HFF-Myc (cell line): ENCODE measurements around the gene MPZL2.

Experiments used
- DNase-seq: peaks from one replicate; pipeline ENCODE4 v3.0.0-alpha.2; 2011; ENCODE audit warnings: low read depth; ENCODE audit errors: extremely low read depth
- H3K4me3 ChIP-seq: replicated peaks from 2 replicates; pipeline ENCODE4 v1.5.1; 2011; ENCODE audit warnings: low read depth, mild to moderate bottlenecking, control low read depth, low read length
- CTCF ChIP-seq: IDR thresholded peaks from 2 replicates; pipeline ENCODE4 v1.5.1; 2012; ENCODE audit warnings: mild to moderate bottlenecking, low read depth, low read length, control low read depth; ENCODE audit errors: missing control alignments

Gene MPZL2

DNA sequence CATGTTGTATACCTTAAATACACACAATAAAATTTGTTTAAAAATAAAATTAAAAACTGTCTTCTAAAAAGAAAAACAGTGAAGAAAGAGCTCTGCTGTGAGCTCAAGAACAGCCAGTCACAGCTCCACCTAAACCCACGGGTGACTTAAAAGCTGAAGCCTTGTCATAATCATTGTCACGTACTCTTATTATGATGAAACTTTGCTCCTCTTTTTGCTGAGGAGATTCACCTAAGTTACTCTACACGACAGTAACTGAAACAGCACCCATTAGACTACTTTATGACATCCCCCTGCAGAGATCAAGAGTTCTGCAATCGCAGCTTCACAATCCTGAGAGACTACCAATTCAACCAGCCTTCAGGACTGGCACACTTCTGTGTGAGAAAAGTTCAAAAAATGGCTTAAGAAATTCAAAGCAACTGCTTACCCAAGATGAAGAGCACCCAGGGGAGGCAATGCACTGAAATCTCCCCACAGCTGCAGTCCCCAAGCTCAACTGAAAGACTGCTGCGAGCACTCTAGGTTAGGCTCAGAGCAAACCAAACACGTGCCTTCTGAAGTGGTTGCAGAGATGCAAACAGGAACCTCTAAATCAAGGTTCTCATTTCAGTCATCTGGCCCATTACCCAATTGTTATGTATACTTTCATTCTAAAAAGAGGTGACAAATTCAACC, 39.4 kb downstream of the MPZL2 start, which contains the start of gene JAML:
Gene JAML, minus strand, starts transcription at position 501 of the 678 bp plus-strand sequence. CDS start 10,145 bp downstream, outside the sequence.
- no peak for TF ChIP-seq CTCF
- H3K4me3 ChIP-seq = no peak within 1 kb of the TSS
- DNase-seq = no peak

GRCh38 chr11:118223992-118224391, 40.1 kb downstream of the MPZL2 start:
- DNase-seq = no peak
- TF ChIP-seq CTCF = no peak
- H3K4me3 ChIP-seq = no peak overlapping the region

DNA sequence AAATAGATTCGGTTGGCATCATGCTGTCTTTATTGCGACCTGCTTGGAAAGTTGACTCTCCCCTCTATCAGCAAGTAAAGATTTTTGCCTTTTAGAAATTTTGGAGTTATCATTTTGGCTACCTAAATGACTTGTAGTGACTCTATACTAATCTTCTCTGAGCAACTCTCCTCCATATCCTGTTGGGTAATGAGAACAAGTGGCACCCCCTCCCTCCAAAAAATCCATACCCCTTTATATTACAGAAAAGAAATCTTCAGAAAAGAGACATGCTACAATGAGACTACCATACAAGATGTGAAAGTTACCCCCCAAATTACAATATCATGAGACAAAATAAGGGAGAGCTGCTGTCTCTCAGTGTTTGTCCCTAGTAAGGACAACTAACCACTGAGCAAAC, 40.5 kb downstream of the MPZL2 start:
- TF ChIP-seq CTCF = no peak
- no peak overlapping the region for H3K4me3 ChIP-seq
- DNase-seq = no peak

GRCh38 chr11:118222437-118222836, 41.7 kb downstream of the MPZL2 start:
- TF ChIP-seq CTCF = no peak
- no peak overlapping the region for H3K4me3 ChIP-seq
- no peak for DNase-seq

- H3K4me3 ChIP-seq = no peak overlapping the region
- DNase-seq = no peak
- TF ChIP-seq CTCF = no peak
These were observed 42.7 kb downstream of the MPZL2 start for GRCh38 chr11:118221419-118221818.

DNA sequence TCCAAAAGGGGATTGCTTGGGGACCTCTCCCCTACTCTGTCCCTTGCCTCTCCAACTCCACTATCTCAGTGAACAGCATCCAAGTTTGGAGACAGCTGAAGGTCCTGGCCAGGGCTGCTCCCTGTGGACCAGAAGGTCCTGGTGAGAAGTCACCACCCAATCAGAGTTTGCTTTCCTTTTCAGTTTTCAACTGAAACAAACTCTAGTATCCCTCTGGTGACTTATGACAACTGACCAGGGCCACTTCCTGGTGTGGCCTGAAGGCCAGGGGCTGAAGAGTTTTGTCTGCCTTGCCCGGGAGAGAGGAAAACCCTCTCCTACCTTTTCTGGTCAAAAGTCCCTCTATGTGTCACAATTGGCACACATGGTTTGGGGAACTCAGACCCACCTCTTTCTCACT, 44.4 kb downstream of the MPZL2 start:
- no peak for TF ChIP-seq CTCF
- DNase-seq = no peak
- no peak overlapping the region for H3K4me3 ChIP-seq

GRCh38 chr11:118219244-118219643, 44.9 kb downstream of the MPZL2 start:
- no peak for DNase-seq
- no peak overlapping the region for H3K4me3 ChIP-seq
- TF ChIP-seq CTCF = no peak
